ENCODE measurements around the gene CCDC169.

GRCh38 chr13:36242761-36243160, 54.9 kb downstream of the CCDC169 start:
- TF ChIP-seq GATA2 (IDR thresholded peaks at IDR 0.05; ENCODE audit: low read depth, low read length) (no peak), GATA3 (IDR thresholded peaks at IDR 0.05; ENCODE audit: low read depth, low read length) (no peak)

Measured in SH-SY5Y (cell line).